Measurements from ENCODE around the gene ADAMTSL3. TPM values are rescaled to one million over a fixed set of nuclear protein-coding genes. Genes with fewer than 3 reads are reported as not detected.

Gene ADAMTSL3
- total and polyA plus RNA-seq, 2 experiments from 2014 or later = 0.61 to 0.87 TPM

- TF ChIP-seq ZNF462 (CRISPR knock-in tag; IDR thresholded peaks at IDR 0.05) = no peak
- TF ChIP-seq NANOG (IDR thresholded peaks at IDR 0.05; ENCODE audit: borderline replicate concordance) = no peak
- TF ChIP-seq ETS1 (IDR thresholded peaks at IDR 0.05) = no peak
- TF ChIP-seq CREB1 (CRISPR knock-in tag; IDR thresholded peaks at IDR 0.05; ENCODE audit: low read depth) = no peak
Observed at GRCh38 chr15:84033793-84034553, 380.1 kb downstream of the ADAMTSL3 start (continued).

- no peak overlapping the region for H3K27ac ChIP-seq (ENCODE audit: low read depth)
- H3K4me2 ChIP-seq = no peak overlapping the region
- peaks cover 2% of the 10 kb centered on the region; the same call in 1 of the 3 replicates for H3K9me3 Mint-ChIP-seq
- no peaks in the 10 kb centered on the region for H3K4me1 Mint-ChIP-seq
- H3K36me3 Mint-ChIP-seq (ENCODE audit: low read depth) = no peaks in the 10 kb centered on the region
- H3K4me1 ChIP-seq (ENCODE audit: insufficient read depth) = no peaks in the 10 kb centered on the region; the same call in 1 of the 2 replicates
- H2AFZ ChIP-seq = peak overlapping the region; percentile 66; the same call in 1 of the 2 replicates
- no peaks in the 10 kb centered on the region for H3K27me3 Mint-ChIP-seq (ENCODE audit: insufficient read depth, low read depth, poor library complexity)
- H3K36me3 ChIP-seq (ENCODE audit: insufficient read depth) = no peaks in the 10 kb centered on the region
- no peaks in the 10 kb centered on the region for H3K27me3 ChIP-seq (ENCODE audit: insufficient read depth)
- no peaks in the 10 kb centered on the region for H3K9me2 ChIP-seq (ENCODE audit: insufficient read depth)
- DNase-seq (ENCODE audit: low spot score) = peak; percentile 83
- H3K27ac Mint-ChIP-seq = no peak overlapping the region
- no peak for TF ChIP-seq ZNF331 (CRISPR knock-in tag; IDR thresholded peaks at IDR 0.05; ENCODE audit: low read depth)
- TF ChIP-seq CTCF (conservative IDR thresholded peaks at IDR 0.05; ENCODE audit: low read depth in 2 of 2) = peak; percentile 65 to 78
- no peak for TF ChIP-seq STAT1 (IDR thresholded peaks at IDR 0.05; ENCODE audit: unreplicated experiment)
- no peak for TF ChIP-seq NANOG (IDR thresholded peaks at IDR 0.05; ENCODE audit: borderline replicate concordance)
- TF ChIP-seq ZNF114 (CRISPR knock-in tag; IDR thresholded peaks at IDR 0.05) = no peak
- no peak overlapping the region for H3K4me3 ChIP-seq
- H4K20me1 ChIP-seq (replicated peaks; ENCODE audit: insufficient read depth) = no peaks in the 10 kb centered on the region
- ATAC-seq = peak; percentile 97
- H3F3A ChIP-seq (replicated peaks; ENCODE audit: low read depth) = no peaks in the 10 kb centered on the region
- no peak overlapping the region for H3K4me3 Mint-ChIP-seq
- H3K79me2 ChIP-seq (replicated peaks; ENCODE audit: insufficient read depth) = no peaks in the 10 kb centered on the region
Observed at GRCh38 chr15:84034578-84035398, 380.9 kb downstream of the ADAMTSL3 start.
